Kidney (tissue), 14 donors: ENCODE results near the gene KMT2D. TPM values are rescaled to one million over a fixed set of nuclear protein-coding genes. Genes with fewer than 3 reads are reported as not detected.
"Not testable (repeated sequence)": the region's sequence is repeated elsewhere in the genome, so short reads cannot be mapped to it uniquely, and the experiment has no call there.

Source experiments
- DNase-seq, 5 donors: peaks; one replicate each; pipeline ENCODE4 v3.0.0-alpha.2; 2013 to 2020
- FAIRE-seq: peaks from 2 replicates; lab custom pipeline; 2012; peaks lifted over from hg19 to GRCh38; lab: Jason Lieb, UNC
- H3K27ac ChIP-seq, 2 donors: one replicate each; pipeline ENCODE4 v1.7.0; 2013; ENCODE audit warnings: low read depth in 2 of 2, low read length in 2 of 2, inconsistent platforms in 1 of 2
- H3K27me3 ChIP-seq: one replicate; pipeline ENCODE4 v1.7.1; 2013; ENCODE audit warnings: low read length, inconsistent platforms; ENCODE audit not compliant: control insufficient read depth, insufficient read depth
- H3K36me3 ChIP-seq, 3 donors: one replicate each; pipeline versions ENCODE4 v1.7.0 to v1.7.1; 2013; ENCODE audit warnings: low read length in 3 of 3, control low read depth in 1 of 3, inconsistent platforms in 1 of 3; ENCODE audit not compliant: insufficient read depth in 3 of 3, control insufficient read depth in 2 of 3
- H3K4me1 ChIP-seq, 3 donors: one replicate each; pipeline versions ENCODE4 v1.7.0 to v1.7.1; 2013; ENCODE audit warnings: low read length in 3 of 3, inconsistent platforms in 1 of 3, low read depth in 1 of 3; ENCODE audit not compliant: control insufficient read depth in 2 of 3, insufficient read depth in 2 of 3
- H3K4me3 ChIP-seq, 3 donors: one replicate each; pipeline versions ENCODE4 v1.7.0 to v1.8.1; 2013; ENCODE audit warnings: low read length in 3 of 3, control low read depth in 1 of 3, inconsistent platforms in 1 of 3
- H3K9ac ChIP-seq, 3 donors: one replicate each; pipeline versions ENCODE4 v1.7.0 to v1.7.1; 2013; ENCODE audit warnings: low read length in 3 of 3, control low read depth in 1 of 3, inconsistent platforms in 1 of 3
- H3K9me3 ChIP-seq, 3 donors: one replicate each; pipeline versions ENCODE4 v1.7.0 to v1.7.1; 2013; ENCODE audit warnings: low read length in 3 of 3, control low read depth in 1 of 3, inconsistent platforms in 1 of 3; ENCODE audit not compliant: control insufficient read depth in 2 of 3, insufficient read depth in 1 of 3
- CTCF ChIP-seq: IDR thresholded peaks from 3 replicates; pipeline ENCODE4 v1.5.1; 2012; ENCODE audit warnings: mild to moderate bottlenecking, moderate library complexity, borderline replicate concordance; ENCODE audit not compliant: insufficient read depth; ENCODE audit errors: extremely low read depth
- intact Hi-C: fragments of 100-400 bp; cut with DNase I; formaldehyde crosslinking; loops from one replicate; pipeline ENCODE4 v1.11.1; 2022
- polyA plus RNA-seq: library from polyadenylated mRNA; stranded (reverse); fragments of 350-450 nt; fragmentation: Illumina TruSeq; extraction: RNeasy Lipid Tissue Mini Kit (QIAGEN cat#74804); gene quantifications from one replicate; pipeline ENCODE4 v1.2.3, GENCODE V29; 2014; ENCODE audit warnings: low read depth, low replicate concordance; ENCODE audit not compliant: insufficient read depth
- total RNA-seq: library from RNA; stranded (reverse); fragmentation: NEBNext Ultra II Directional; extraction: Animal tissue kit (Norgen Biotek cat#: 25700); gene quantifications from one replicate; pipeline ENCODE4 v1.2.1, GENCODE V29; 2021
- donor health status: control.
- donor health status: control.
- donor health status: control.
- donor health status: control.
- donor health status: control.
- donor health status: DM: yes; HTN: yes; CAD: no.
- donor health status: Normal renal cell carcinoma (clear cell type).

The KMT2D gene
- total and polyA plus RNA-seq, 2 donors from 2014 or later: 5.0 to 89.9 TPM

GRCh38 chr12:49068879-49069506 is 8.4 kb upstream of the KMT2D start:
- Histone ChIP-seq H3K9me3 (no peaks in the 10 kb centered on the region), H3K4me3 (peak overlapping the region; percentile 72 to 96 (median 84)), H3K27me3 (no peaks in the 10 kb centered on the region), H3K36me3 (no peaks in the 10 kb centered on the region), H3K9ac (peak overlapping the region; percentile 62 to 69 (median 67)), H3K4me1 (peaks cover 3 to 10% (median 4%) of the 10 kb centered on the region in 3 donors), H3K27ac (no peak overlapping the region)
- FAIRE-seq (no peak), DNase-seq (peak in 1 of 5 donors; percentile 64)
- no peak for TF ChIP-seq CTCF
- intact Hi-C loops: loop anchor here (10.0 kb wide), 1 partner anchor 56 kb away; no protein-coding TSS in a partner anchor

DNA sequence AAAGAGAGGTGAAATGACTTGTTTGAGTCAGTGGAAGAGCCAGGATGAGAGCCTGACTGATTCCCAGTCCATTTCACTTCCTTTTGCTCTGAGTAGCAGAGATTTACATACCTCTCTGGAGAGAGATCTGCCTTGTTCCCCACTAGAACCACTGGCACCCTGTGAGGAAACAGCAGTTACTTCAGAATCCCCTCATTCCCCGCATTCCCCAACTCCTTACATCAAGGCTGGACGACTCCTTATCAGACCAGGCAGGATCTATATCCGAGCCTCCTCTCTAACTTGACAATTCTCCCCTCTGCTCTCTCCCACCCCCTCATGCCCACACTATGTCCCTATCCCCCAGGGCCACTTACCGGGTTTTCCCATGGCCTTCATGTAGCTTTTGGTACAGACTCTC is 5.5 kb upstream of the KMT2D start:
- Histone ChIP-seq H3K4me1 (peaks cover 3 to 13% (median 4%) of the 10 kb centered on the region in 3 donors), H3K36me3 (no peaks in the 10 kb centered on the region), H3K9me3 (no peaks in the 10 kb centered on the region), H3K4me3 (no peak overlapping the region), H3K27me3 (no peaks in the 10 kb centered on the region), H3K27ac (no peak overlapping the region), H3K9ac (no peak overlapping the region)
- intact Hi-C loops: loop anchor here (10.0 kb wide), 1 partner anchor 59 kb away; no protein-coding TSS in a partner anchor
- TF ChIP-seq CTCF: no peak
- DNase-seq: no peak
- no peak for FAIRE-seq

DNA sequence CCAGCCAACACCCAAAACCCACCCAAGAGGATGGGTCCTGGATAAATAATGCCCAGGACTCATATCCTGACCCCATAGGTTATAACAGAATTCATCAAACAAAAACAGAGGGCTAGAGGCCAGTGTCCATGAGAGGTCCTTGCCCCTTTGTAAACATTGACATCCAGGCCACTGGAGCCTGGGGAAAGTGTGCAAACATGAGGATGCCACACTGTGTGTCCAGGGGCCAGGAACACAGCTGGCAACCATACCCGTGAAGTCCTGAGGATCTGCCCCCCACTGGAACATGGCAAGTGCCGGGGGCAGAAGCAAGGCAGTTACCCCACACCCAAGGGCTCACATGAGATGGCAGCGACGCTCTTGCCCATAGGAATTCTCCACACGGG is 4.2 kb upstream of the KMT2D start:
- H3K4me1 ChIP-seq: peaks cover 0 to 11% (median 0%) of the 10 kb centered on the region in 3 donors
- no peaks in the 10 kb centered on the region for H3K36me3 ChIP-seq
- H3K9me3 ChIP-seq: no peaks in the 10 kb centered on the region
- no peak overlapping the region for H3K9ac ChIP-seq
- intact Hi-C loops: loop anchor here (10.0 kb wide), 1 partner anchor 60 kb away; no protein-coding TSS in a partner anchor
- FAIRE-seq (no peak), DNase-seq (no peak)
- H3K27ac ChIP-seq: no peak overlapping the region
- H3K4me3 ChIP-seq: no peak overlapping the region
- no peak for TF ChIP-seq CTCF
- no peaks in the 10 kb centered on the region for H3K27me3 ChIP-seq

GRCh38 chr12:49061916-49062315 is 1.3 kb upstream of the KMT2D start:
- H3K27ac ChIP-seq, H3K9me3 ChIP-seq, FAIRE-seq, DNase-seq, H3K36me3 ChIP-seq, H3K9ac ChIP-seq, H3K4me3 ChIP-seq, H3K27me3 ChIP-seq: not testable (repeated sequence)
- intact Hi-C loops: loop anchor here (10.0 kb wide), 1 partner anchor 63 kb away; no protein-coding TSS in a partner anchor
- peaks cover 0 to 26% (median 18%) of the 10 kb centered on the region in 3 donors for H3K4me1 ChIP-seq
